SHP77 (cell line): ENCODE results near the gene ISLR.
"Not testable (repeated sequence)": the region's sequence is repeated elsewhere in the genome, so short reads cannot be mapped to it uniquely, and the experiment has no call there.

Experiments
- DNase-seq, 2 experiments: peaks; one replicate each; lab custom pipeline; 2025; lab: John Stamatoyannopoulos, UW

Gene ISLR

GRCh38 chr15:74136814-74137536, 36.5 kb upstream of the ISLR start:
- DNase-seq, result no peak

- no peak for DNase-seq
These were observed 36.0 kb upstream of the ISLR start for GRCh38 chr15:74137537-74137894.

- no peak for DNase-seq
These were observed 34.9 kb upstream of the ISLR start for GRCh38 chr15:74138642-74139041.

GRCh38 chr15:74141591-74141990, 31.9 kb upstream of the ISLR start:
- no peak for DNase-seq

GRCh38 chr15:74144153-74144775, 29.2 kb upstream of the ISLR start:
- DNase-seq, result peak; percentile 41 to 51

- DNase-seq, result no peak
These were observed 27.2 kb upstream of the ISLR start for GRCh38 chr15:74146277-74146800.

GRCh38 chr15:74147051-74147450, 26.5 kb upstream of the ISLR start:
- no peak for DNase-seq

GRCh38 chr15:74155766-74156417, 17.6 kb upstream of the ISLR start:
- DNase-seq, result peak in 1 of 2 experiments; percentile 4

- peak; percentile 79 to 89 for DNase-seq
These were observed 16.7 kb upstream of the ISLR start for GRCh38 chr15:74156678-74157411.

GRCh38 chr15:74157868-74158827, 15.4 kb upstream of the ISLR start:
- no peak for DNase-seq

GRCh38 chr15:74158855-74159650, 14.5 kb upstream of the ISLR start:
- no peak for DNase-seq

GRCh38 chr15:74159773-74160172, 13.7 kb upstream of the ISLR start:
- DNase-seq, result no peak

GRCh38 chr15:74160390-74160789, 13.1 kb upstream of the ISLR start:
- not testable (repeated sequence) for DNase-seq

GRCh38 chr15:74162195-74162536, 11.3 kb upstream of the ISLR start:
- DNase-seq, result not testable (repeated sequence)

GRCh38 chr15:74165461-74165860, 8.0 kb upstream of the ISLR start:
- DNase-seq, result no peak

- no peak for DNase-seq
These were observed 5.6 kb upstream of the ISLR start for GRCh38 chr15:74167891-74168331.

GRCh38 chr15:74168711-74169126, 4.8 kb upstream of the ISLR start:
- no peak for DNase-seq

GRCh38 chr15:74170071-74170844, 3.3 kb upstream of the ISLR start:
- DNase-seq, result no peak

GRCh38 chr15:74170875-74171578, 2.5 kb upstream of the ISLR start:
- no peak for DNase-seq
